ENCODE measurements around the gene WDR88. TPM values are rescaled to one million over a fixed set of nuclear protein-coding genes. Genes with fewer than 3 reads are reported as not detected.
"Not testable (repeated sequence)": the region's sequence is repeated elsewhere in the genome, so short reads cannot be mapped to it uniquely, and the experiment has no call there.

WDR88 gene
- polyA plus RNA-seq, 1 donor, result 2.0 TPM

DNA sequence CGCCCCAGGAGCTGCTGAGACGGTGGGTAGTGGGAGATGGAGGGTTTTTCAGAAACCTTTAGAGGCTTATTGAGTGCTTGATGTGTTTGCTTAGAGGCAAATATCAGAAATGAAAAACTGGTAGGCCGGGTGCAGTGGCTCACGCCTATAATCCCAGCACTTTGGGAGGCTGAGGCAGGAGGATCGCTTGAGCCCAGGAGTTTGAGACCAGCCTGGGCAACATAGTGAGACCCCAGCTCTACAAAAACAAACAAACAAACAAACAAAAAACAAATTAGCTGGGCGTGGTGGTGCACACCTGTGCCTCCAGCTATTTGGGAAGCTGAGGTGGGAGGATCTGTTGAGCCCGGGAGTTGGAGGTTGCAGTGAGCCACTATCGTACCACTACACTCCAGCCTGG is 5.2 kb upstream of the WDR88 start:
- not testable (repeated sequence) for DNase-seq

DNA sequence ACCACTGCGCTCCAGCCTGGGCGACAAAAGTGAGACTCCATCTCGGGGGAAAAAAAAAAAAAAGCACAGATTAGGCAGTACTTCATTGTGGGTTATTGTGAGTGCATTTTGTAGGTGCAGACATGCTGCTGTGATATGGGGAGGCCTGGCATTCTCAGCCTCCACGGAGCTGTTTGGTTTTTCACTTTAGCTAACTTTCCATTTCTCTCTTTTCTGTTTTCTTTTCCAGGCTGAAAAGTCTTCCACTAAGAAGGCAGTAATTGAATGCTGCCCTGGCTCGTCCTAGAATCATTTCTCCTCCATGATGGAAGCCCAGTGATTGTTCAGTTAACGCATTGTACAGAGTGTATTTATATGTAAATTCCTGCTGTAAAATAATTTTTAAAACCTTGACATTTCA is 2.0 kb upstream of the WDR88 start:
- DNase-seq, result no peak

DNA sequence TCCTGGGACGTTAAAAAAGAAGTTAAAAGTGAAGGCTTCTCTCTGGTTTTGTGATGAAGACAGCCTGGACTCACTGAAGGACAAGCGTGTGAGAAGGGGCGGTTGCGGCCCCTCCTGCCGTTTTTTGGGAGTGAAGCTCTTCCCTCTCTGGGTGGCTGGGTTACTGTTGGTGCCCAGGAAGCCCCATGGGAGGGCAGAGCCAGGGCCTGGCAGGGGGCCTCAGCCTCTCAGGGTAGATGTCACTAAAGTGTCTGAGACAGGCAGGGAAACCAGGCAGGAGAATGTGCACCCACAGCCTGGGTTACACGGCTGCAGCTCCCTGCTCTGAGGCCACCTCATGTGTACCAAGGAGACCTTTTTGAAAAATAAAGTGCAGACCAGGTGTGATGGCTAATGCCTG is 1.5 kb upstream of the WDR88 start:
- DNase-seq, result no peak

DNA sequence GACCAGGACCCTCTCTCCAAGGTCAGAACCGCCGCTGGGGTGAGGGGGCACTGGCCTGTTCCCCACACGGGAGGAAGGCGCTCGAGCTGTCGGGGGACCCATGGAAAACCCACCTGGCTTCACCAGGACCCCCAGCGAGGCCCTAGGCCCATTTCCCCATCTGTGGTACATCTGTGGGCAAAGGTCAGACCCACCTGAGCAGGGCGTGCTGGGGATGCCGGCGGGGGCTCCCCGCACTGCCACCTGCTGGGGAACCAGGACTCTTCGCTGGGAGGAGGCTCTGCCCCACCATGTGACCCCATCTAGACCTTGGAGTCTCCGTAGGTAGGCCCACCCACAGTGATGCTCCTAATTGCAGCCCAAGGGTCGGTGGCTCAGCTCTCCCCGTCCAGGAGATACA is 511 bp downstream of the WDR88 start:
- no peak for DNase-seq

DNA sequence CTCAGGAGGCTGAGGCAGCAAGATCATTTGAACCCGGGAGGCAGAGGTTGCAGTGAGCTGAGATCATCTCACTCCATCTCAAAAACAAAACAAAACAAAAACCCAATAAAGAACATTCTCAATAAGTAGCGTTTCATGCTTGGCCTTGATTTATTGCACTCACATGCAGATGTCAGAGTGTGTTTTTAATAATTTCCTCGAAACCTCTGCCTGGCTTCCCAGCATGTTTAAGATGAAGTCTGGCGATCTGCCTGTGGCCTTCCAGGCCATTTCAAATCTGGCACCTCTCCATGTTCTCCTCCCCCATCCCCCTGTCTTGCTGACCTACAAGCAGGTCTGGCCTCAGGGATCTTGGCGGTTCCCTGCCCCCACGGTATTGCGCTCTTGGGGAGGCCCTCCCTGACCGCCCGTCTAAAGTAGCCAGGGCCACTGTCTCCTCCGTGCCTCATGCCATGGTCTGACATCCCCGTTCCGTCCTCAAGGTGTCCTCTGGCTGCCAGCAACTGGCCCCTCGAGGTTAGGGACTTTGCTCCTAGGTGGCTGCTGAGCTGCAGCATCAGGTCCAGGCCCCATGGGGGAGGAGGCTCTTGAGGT is 1.6 kb downstream of the WDR88 start:
- peak; percentile 22 for DNase-seq

DNA sequence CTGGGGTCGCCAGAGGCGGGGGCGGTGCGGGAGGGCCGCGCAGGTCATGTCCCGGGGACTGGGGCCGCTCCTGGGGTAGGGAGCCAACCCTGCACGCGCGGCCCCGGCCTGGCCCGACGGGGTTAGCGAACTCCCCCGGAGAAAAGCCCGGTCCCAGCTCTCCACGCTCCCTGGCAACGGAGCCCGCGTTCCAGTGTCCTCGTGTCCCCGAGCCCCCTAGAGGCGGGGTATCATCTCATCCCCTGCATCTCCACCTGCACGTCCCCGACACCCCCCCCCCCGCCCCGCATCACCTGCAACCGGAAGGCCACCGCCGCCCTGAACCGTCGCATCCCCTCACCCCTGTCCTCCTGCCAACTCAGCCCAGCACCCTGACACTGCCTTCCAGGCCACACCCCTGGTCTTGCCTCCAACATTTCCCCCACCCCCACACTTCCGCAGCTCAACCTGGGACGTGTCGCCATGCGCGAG is 2.7 kb downstream of the WDR88 start:
- DNase-seq, result no peak

DNA sequence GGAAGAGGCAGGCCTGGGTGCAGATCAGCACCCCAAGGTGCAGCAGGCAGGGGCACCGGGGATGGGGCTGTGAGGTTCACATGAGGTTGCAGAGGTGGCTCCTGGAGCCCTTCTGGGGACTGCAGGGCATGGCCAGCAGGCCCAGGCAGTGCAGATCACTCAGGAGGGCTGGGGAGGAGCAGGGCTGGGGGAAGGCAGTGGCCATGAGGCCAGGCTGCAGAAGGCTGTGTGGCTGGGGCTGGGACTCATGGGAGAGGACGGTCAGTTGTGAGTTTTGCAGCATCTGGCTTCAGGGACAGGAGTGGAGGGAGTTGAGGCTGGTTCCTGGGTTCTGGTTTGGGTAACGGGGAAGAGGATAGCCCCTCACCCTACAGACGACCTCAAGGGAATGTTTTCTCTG is 7.3 kb downstream of the WDR88 start:
- no peak for DNase-seq

DNA sequence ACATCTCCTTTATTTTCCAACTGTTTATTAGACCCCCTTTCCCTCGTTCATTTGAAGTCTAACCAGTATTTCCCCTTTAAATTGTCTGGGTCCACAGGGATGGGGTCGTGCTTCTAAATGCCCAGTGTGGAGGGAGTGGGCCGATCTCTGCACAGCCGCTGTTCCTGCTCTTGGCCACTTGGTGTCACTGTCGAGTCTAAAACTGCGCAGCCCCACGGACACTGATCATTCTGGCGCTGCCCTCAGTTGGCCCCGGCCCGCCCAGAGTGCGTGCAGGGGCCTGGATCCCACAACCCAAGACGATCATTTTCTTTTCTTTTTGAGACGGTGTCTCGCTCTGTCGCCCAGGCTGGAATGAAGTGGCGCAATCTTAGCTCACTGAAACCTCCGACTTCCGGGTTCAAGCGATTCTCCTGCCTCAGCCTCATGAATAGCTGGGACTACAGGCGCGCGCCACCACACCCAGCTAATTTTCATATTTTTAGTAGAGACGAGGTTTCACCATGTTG is 12.0 kb downstream of the WDR88 start:
- peak; percentile 39 for DNase-seq

DNA sequence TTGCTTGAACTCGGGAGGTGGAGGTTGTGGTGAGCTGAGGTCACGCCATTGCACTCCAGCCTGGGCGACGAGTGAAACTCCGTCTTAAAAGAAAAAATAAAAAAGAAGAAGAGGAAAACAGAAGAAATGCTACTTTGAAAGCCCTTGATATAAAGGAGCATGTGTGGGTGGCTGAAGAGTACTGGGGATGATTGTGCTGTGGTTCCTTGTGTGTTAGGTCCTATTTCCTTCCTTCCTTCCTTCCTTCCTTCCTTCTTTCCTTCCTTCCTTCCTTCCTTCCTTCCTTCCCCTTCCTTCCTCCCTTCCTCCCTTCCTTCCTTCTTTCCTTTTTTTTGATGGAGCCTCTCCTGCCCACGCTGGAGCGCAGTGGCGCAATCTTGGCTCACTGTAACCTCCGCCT is 14.3 kb downstream of the WDR88 start:
- DNase-seq, result no peak

DNA sequence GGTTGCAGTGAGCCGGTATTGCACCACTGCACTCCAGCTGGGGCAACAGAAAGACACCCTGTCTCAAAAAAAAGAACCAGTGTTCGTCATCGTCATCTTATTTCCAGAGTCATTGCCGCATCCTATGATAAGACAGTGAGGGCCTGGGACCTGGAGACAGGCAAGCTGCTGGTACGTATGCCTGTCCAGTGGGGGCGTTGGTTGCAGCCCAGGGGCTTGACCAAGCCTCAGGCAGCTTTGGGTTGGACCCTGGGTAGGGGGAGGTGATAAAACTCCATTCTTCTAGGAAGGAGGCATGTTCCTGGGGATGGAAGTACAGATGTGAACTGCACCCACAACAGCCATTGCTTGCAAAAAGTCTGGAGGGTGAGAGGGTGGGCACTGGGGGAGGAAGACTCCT is 15.6 kb downstream of the WDR88 start:
- DNase-seq, result no peak

DNA sequence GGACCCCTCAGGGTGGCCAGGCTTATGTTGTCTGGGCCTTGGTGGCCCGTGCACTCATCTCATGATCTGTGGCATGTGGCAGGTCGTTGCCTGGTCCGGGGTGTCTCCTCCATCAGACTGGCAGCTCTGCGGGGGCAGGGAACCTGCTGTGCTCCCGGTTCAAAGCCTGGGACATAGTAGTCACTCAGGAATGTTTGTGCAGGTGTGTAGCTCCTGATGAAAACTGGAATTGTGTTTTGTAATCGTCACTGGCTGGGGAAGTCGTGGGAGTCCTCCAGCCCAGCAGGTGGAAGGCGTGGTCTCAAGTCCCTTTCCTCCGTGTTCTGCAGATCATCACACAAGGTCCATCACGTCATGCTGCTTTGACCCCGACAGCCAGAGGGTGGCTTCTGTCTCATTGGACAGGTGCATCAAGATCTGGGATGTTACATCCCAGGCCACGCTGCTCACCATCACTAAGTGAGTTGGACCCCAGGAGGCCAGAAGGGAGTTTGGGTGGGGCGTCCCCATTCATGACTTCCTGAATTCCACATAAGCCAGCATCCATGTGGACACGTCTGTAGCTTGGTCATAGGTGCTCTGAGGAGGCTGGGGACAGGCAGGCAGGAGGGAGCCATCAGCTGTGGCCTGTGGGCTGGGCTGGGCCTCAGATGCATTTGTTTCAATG is 19.1 kb downstream of the WDR88 start:
- DNase-seq, result no peak

DNA sequence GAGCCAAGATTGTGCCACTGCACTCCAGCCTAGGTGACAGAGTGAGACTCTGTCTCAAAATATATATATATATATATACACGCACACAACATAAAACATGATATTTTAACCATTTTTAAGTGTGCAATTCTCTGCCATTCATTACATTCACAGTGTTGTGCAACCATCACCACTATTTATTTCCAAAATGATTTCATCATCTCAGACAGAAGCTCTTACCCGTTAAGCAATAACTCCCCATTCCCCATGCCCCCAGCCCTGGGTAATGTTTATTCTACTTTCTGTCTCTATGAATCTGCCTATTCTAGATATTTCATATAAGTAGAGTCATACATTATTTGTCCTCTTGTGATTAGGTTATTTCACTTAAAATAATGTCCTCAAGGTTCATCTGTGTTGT is 20.3 kb downstream of the WDR88 start:
- DNase-seq, result no peak

DNA sequence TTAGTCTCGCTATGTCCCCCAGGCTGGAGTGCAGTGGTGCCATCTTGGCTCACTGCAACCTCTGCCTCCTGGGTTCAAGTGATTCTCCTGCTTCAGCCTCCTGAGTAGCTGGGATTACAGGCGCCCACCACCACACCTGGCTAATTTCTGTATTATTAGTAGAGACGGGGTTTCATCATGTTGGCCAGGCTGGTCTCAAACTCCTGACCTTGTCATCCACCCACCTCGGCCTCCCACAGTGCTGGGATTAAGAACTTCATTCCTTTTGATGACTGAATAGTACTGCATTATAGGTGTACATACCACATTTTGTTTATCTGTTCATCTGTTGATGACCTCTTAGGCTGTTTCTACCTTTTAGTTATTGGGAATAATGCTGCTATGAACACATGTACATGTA is 20.7 kb downstream of the WDR88 start:
- not testable (repeated sequence) for DNase-seq

DNA sequence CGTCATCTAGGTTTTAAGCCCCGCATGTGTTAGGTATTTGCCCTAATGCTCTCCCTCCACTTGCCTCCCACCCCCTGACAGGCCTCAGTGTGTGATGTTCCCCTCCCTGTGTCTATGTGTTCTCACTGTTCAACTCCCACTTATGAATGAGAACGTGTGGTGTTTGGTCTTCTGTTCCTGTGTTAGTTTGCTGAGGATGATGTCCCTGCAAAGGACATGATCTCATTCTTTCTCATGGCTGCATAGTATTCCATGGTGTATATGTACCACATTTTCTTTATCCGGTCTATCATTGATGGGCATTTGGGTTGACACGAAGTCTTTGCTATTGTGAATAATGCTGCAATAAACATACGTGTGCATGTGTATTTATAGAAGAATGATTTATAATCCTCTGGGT is 22.4 kb downstream of the WDR88 start:
- not testable (repeated sequence) for DNase-seq

DNA sequence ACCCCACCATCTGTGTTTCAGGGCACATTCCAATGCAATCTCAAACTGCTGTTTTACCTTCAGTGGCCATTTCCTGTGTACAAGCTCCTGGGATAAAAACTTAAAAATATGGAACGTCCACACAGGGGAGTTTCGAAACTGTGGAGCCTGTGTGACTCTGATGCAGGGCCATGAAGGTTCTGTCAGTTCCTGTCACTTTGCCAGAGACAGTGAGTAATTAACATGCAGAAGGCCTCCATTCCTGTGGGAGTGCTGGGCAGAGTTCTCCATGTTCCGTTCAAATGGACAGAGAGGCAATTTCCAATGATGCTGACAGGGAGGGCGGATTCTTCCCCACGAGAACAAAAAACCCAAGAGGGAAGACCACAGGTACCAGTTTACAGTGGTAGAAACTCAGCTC is 24.4 kb downstream of the WDR88 start:
- no peak for DNase-seq

DNA sequence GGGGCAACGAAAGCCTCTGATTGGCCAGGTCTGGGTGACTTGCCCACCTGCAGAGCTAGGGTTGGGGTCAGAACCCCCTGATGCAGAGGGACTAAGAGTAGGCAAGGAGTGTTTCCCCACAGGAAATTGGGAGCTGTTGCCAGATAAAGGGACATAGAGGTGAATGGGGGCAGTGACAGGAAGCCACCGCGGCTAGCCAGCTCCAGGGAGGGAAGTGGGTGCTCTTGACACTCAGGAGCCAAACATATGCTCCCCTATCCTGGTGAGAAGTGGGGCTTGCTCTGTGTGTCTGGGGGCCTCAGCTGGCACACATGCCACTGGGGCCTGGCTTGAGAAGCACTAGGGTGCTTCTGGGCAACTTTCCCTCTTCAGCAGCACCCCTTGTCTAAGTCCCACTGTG is 26.0 kb downstream of the WDR88 start:
- no peak for DNase-seq

DNA sequence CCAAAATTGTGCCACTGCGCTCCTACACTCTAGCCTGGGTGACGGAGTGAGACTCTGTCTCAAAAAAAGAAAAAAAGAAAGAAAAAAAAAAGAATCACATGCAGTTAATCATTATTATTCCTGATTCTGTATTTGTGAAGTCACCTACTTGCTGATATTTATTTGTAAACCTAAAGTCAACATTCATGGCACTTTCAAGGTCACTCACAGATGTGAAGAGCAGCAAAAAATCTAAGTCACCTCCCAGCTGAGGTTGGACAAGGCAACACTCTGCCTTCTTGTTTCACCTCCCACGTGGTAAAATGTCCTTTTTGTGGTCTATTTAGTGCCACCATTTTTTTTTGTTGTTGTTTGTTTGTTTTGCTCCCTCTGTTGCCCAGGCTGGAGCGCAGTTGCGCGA is 26.5 kb downstream of the WDR88 start:
- no peak for DNase-seq

DNA sequence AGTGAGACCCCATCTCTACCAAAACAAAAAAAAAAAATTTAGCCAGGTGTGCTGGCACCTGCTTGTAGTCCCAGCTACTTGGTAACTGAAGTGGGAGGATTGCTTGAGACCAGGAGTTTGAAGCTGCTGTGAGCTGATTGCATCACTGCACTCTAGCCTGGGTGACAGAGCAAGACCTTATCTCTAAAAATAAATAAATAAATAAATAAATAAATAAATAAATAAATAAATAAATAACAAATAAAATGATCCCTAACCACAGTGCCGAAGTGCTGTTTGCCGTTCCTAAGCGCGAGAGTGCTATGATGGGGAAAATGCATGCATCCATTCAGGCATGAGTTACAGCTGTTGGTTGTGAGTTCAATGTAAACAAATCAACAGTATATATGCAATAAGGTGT is 27.2 kb downstream of the WDR88 start:
- DNase-seq, result no peak

DNA sequence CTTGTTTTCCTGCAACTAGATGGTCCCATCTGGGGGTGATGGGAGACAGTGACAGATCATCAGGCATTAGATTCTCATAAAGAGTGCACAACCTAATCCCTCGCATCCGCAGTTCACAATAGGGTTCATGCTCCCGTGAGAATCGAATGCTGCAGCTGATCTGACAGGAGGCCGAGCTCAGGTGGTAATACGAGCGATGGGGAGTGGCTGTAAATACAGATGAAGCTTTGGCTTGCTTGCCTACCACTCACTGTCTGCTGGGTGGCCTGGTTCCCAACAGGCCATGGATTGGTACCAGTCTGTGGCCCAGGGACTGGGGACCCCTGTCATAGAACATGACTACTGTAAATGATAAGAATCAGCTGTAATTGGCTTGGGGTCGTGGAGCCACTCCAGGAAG is 28.0 kb downstream of the WDR88 start:
- no peak for DNase-seq

DNA sequence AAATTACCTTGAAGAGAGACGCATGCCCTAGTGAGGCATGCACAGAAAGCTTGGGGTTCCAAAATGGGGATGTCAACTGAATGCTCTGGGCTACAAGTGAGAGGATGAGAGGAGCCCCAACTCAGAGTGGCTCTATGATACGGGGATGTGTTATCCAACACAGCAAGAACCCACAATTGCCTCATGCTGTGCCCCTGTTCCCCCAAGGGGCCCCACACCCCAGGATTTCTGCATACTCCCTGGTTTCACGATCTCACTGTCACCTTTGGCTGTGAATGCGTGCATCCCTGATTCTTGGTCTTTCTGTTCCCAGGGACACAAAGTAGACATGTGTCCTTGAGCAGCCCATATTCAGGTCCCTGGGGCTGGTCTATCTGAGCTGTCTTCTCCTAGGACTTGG is 29.3 kb downstream of the WDR88 start:
- no peak for DNase-seq

DNA sequence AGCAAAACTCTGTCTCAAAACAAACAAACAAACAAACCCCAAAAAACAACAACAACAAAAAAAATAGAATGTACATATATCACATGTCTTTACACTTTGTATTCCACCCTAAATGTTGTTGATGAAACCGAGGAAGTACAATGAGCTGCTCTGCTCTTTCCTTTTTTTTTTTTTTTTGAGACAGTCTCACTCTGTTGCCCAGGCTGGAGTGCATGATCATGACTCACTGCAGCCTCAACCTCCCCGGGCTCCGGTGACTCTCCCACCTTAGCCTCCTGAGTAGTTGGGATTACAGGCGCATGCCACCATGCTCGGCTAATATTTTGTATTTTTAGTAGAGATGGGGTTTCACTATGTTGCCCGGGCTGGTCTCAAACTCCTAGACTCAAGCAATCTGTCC is 31.6 kb downstream of the WDR88 start:
- no peak for DNase-seq

DNA sequence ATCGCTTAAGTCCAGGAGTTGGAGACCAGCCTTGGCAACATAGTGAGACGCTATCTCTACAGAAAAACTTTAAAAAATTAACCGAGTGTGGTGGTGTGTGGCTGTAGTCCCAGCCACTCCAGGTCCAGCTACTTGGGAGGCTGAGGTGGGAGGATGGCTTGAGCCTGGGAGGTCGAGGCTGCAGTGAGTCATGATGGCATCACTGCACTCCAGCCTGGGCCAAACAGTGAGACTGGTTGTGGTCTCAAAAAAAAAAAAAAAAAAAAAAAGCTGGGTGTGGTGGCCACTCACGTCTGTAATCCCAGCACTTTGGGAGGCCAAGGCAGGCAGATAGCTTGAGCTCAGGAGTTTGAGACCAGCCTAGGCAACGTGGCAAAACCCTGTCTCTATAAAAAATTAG is 34.1 kb downstream of the WDR88 start:
- DNase-seq, result not testable (repeated sequence)

DNA sequence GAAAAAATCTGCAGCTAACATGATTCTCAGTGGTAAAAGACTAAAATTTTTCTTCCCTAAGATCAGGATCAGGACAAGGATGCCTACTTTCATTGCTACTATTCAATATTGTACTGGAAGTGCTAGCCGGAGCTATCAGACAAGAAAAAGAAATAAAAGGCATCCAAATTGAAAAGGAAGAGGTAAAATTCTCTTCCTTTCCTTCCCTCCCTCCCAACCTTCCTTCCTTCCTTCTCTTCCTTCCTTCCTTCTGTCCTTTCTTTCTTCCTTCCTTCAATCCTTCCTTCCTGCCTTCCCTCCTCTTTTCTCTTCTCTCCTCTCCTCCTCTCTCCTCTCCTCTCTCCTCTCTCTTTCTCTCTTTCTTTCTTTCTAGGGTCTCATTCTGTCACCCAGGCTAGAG is 35.5 kb downstream of the WDR88 start:
- DNase-seq, result no peak

DNA sequence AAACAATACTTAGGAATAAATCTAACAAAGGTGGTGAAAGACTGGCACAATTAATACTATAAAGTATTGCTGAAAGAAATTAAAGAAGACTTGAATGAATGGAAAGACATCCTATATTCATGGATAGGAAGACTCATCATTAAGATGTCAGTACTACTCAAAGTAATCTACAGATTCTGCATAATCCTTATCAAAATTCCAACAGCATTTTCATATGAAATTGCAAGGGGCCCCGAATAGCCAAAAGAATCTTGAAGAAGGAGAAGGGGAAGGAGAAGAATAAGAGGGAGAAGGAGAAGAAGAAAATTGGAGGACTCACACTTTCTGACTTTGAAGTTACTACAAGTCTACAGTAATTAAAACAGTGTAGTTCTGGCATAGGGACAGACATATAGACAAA is 36.6 kb downstream of the WDR88 start:
- no peak for DNase-seq
